Thyroid gland (tissue), 4 donors: Measurements from ENCODE around the gene ITGBL1. TPM values are rescaled to one million over a fixed set of nuclear protein-coding genes. Genes with fewer than 3 reads are reported as not detected.
A peak's percentile ranks its signal among the peaks of the same experiment; 100 is the strongest.

Experiments used
- DNase-seq, 2 donors: peaks; one replicate each; pipeline ENCODE4 v3.0.0-alpha.2; 2019
- H3K27ac ChIP-seq, 3 donors: fragments of 200-600 bp; sonication (generic); 1 replicate in 2 of 3; 2 replicates in 1 of 3; pipeline ENCODE4 v1.5.1; 2016 to 2019; ENCODE audit warnings: mild to moderate bottlenecking in 1 of 3, moderate library complexity in 1 of 3
- H3K27me3 ChIP-seq: fragments of 200-600 bp; sonication (generic); one replicate; pipeline ENCODE4 v1.5.1; 2019
- H3K36me3 ChIP-seq, 2 donors: fragments of 200-600 bp; sonication (generic); one replicate each; pipeline ENCODE4 v1.5.1; 2016 to 2019
- H3K4me1 ChIP-seq, 2 donors: fragments of 200-600 bp; sonication (generic); one replicate each; pipeline ENCODE4 v1.5.1; 2017 to 2019
- H3K4me3 ChIP-seq, 3 donors: fragments of 200-600 bp; sonication (generic); replicated peaks in 1 of 3; 1 replicate in 2 of 3; 2 replicates in 1 of 3; pipeline ENCODE4 v1.5.1; 2016; ENCODE audit warnings: mild to moderate bottlenecking in 1 of 3
- H3K9me3 ChIP-seq: fragments of 200-600 bp; sonication (generic); one replicate; pipeline ENCODE4 v1.5.1; 2017
- POLR2A ChIP-seq, 2 donors: fragments of 450-650 bp; IDR thresholded peaks; one replicate each; pipeline ENCODE4 v1.6.1; 2017; ENCODE audit warnings: antibody characterized with exemption in 2 of 2, mild to moderate bottlenecking in 2 of 2, moderate library complexity in 1 of 2
- WGBS, 2 donors: methylation state at CpG; one replicate each; pipeline ENCODE4 v1.1.5; 2017; 5-methylcytosine and 5-hydroxymethylcytosine counted together
- intact Hi-C: fragments of 100-400 bp; cut with DNase I; formaldehyde crosslinking; loops from one replicate; pipeline ENCODE4 v1.15.1; 2023
- total RNA-seq, 4 donors: library from RNA; depleted of rRNA; stranded (reverse); fragments of >200 nt; gene quantifications; one replicate each; pipeline ENCODE4 v1.2.3, GENCODE V29; 2016
- TF ChIP-seq, protein P1 (sequence below), 6 experiments: fragments of 200-600 bp in 3 of 6; fragments of 450-650 bp in 3 of 6; sonication (generic) in 3 of 6; IDR thresholded peaks; one replicate each; pipeline ENCODE4 v1.5.1; 2016 to 2019; ENCODE audit warnings: antibody characterized with exemption in 6 of 6, mild to moderate bottlenecking in 2 of 6, inconsistent platforms in 1 of 6, moderate library complexity in 1 of 6

Gene ITGBL1
- total RNA-seq, 4 donors from 2014 or later: 3.4 to 20.6 (median 4.5) TPM

DNA sequence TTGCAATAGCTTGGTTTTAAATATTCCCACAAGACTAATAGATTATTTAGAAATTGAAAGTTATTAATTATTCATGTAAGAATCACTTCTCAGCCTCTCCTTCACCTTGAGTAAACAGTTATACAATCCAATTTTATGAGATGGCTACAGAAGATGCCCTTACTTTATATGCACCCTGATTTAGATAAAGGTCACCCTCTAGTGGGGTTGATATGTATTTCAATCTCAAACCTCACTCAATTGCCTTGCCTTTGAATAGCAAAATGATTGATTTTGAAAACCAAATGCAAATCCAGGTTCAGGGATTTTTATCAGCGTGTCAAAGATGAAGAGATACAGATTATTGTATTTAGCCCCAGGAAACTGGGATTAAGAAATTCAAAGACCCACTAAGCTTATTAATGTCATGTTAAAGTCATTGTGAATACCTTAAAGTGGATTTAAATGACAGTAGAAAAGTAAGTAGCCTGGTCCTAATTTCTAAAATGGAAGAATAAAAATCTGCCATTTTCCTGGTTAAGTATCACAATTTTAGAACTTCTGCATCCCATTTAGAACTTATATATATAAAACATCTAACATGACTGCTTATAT is 305.1 kb downstream of the ITGBL1 start:
- Histone ChIP-seq H3K4me3 (no peak overlapping the region), H3K36me3 (no peaks in the 10 kb centered on the region), H3K27ac (no peak overlapping the region), H3K4me1 (no peaks in the 10 kb centered on the region), H3K27me3 (no peaks in the 10 kb centered on the region), H3K9me3 (no peaks in the 10 kb centered on the region)
- TF ChIP-seq, protein P1, sequence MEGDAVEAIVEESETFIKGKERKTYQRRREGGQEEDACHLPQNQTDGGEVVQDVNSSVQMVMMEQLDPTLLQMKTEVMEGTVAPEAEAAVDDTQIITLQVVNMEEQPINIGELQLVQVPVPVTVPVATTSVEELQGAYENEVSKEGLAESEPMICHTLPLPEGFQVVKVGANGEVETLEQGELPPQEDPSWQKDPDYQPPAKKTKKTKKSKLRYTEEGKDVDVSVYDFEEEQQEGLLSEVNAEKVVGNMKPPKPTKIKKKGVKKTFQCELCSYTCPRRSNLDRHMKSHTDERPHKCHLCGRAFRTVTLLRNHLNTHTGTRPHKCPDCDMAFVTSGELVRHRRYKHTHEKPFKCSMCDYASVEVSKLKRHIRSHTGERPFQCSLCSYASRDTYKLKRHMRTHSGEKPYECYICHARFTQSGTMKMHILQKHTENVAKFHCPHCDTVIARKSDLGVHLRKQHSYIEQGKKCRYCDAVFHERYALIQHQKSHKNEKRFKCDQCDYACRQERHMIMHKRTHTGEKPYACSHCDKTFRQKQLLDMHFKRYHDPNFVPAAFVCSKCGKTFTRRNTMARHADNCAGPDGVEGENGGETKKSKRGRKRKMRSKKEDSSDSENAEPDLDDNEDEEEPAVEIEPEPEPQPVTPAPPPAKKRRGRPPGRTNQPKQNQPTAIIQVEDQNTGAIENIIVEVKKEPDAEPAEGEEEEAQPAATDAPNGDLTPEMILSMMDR (IDR thresholded peaks at IDR 0.05): peak in 4 of 6 experiments; percentile 18 to 60 (median 53)
- no peak for TF ChIP-seq POLR2A (IDR thresholded peaks at IDR 0.05)
- WGBS, 2 donors: 6 to 8% methylated on average over 1 of the region's 1 CpG
- DNase-seq: no peak
- intact Hi-C loops: no loop called here

DNA sequence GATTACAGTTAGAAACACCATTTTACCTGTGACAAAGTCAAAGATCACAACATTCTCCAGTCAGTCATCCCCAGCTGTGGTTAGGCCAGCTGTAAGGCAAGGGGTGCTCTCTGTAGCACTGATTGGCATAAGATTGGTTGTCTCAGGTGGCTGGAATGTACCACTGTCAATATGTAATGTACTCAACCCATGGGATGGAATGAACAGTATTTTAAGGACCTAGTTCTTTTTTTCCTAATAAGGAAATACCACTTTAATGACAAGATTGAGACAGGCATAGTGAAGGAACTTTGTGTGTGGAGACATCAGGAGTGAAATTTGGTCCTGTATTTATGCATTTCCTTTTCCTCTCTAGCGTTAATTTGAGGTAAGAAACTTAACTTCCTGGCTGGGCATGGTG is 310.7 kb downstream of the ITGBL1 start:
- H3K4me3 ChIP-seq: no peak overlapping the region
- TF ChIP-seq, protein P1 (IDR thresholded peaks at IDR 0.05): no peak
- no peak for TF ChIP-seq POLR2A (IDR thresholded peaks at IDR 0.05)
- H3K4me1 ChIP-seq: no peaks in the 10 kb centered on the region
- no peaks in the 10 kb centered on the region for H3K9me3 ChIP-seq
- no peak overlapping the region for H3K27ac ChIP-seq
- H3K36me3 ChIP-seq: no peaks in the 10 kb centered on the region
- 79 to 81% methylated on average over 1 of the region's 1 CpG for WGBS, 2 donors
- no peak for DNase-seq
- intact Hi-C loops: loop anchor here (10.0 kb wide), 1 partner anchor 618 kb away; no protein-coding TSS in a partner anchor
- H3K27me3 ChIP-seq: no peaks in the 10 kb centered on the region

Other genes with a start within 250 kb of the ITGBL1 start
- 1 to 10 TPM; 2.3 to 6.4 (median 4.4) TPM for gene NALCN, start 36.2 kb upstream of the ITGBL1 start, total RNA-seq